Measurements from ENCODE around the gene RPL41.
A peak's percentile ranks its signal among the peaks of the same experiment; 100 is the strongest.
"Not testable (repeated sequence)": the region's sequence is repeated elsewhere in the genome, so short reads cannot be mapped to it uniquely, and the experiment has no call there.

Gene RPL41

GRCh38 chr12:56114084-56114483 lies 2.3 kb upstream of the RPL41 start:
- Mint-ChIP-seq H3K36me3 (ENCODE audit: low read depth) (peaks cover 61% of the 10 kb centered on the region), H3K27ac (peak overlapping the region; percentile 22 to 54 (median 44)), H3K4me3 (peak overlapping the region; percentile 52 to 77 (median 71)), H3K9me3 (no peaks in the 10 kb centered on the region), H3K27me3 (ENCODE audit: low read depth) (no peaks in the 10 kb centered on the region), H3K4me1 (peaks cover 8% of the 10 kb centered on the region)
- TF ChIP-seq CTCF (IDR thresholded peaks at IDR 0.05; ENCODE audit: unreplicated experiment in 3 of 3), result no peak

- Mint-ChIP-seq H3K4me1 (peaks cover 21% of the 10 kb centered on the region), H3K9me3 (no peaks in the 10 kb centered on the region), H3K27ac (peak overlapping the region; percentile 95 to 98 (median 97)), H3K36me3 (ENCODE audit: low read depth) (peaks cover 50% of the 10 kb centered on the region), H3K4me3 (peak overlapping the region; percentile 88 to 100 (median 95)), H3K27me3 (ENCODE audit: low read depth) (no peaks in the 10 kb centered on the region)
- TF ChIP-seq CTCF (IDR thresholded peaks at IDR 0.05; ENCODE audit: unreplicated experiment in 3 of 3), result no peak
Measured at GRCh38 chr12:56115329-56115728, 1.1 kb upstream of the RPL41 start.

GRCh38 chr12:56117082-56117706 lies 761 bp downstream of the RPL41 start:
- H3K4me3 Mint-ChIP-seq, result peak overlapping the region; percentile 88 to 100 (median 95)
- H3K27me3 Mint-ChIP-seq (ENCODE audit: low read depth), result not testable (repeated sequence)

DNA sequence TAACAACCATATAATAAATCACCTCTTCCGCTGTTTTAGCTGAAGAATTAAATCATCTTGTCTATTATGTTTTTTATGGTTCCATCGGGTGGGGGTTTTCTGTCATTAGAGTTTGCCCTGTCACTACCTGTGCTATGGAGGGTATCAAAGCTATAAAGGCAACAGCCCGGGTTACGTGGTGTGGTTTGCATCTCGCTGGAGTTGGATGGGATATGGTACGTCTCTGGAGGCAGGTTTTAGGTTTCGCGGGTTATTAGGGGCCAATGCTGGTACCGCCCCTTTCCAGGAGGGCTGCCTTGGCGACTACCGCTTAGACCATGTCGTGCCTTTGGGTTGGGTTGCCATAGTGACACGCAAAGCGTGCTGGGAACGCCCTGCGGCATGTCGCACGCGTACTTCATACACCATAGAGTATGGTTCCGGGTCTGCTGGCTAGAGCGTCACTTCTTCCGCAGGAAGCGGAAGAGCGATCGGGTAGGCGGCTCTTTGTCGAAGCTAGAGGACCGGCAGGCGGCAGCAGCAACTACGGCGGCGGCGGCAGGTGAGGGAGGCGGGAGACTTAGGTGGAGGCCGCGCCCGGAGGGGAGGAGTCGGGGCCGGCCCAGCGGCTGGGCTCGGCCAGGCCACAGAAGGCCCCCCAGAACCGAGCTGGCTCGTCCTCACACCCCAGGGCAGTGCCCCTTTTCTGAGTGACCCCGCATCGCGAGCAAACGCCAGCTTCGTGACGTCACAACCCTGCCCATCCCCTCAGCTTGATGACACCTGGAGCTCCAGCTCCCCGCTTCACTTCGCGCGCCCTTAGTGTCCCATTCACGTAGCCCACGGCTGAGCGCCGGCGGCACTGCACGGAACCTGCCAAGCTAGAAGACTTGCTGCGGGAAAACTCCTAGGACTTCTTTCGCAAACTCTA lies 1.6 kb downstream of the RPL41 start, which contains the start of gene ZC3H10:
TSS of gene ZC3H10 (plus strand) at position 489 of the 910 bp plus-strand sequence. CDS start 2,297 bp downstream, outside the sequence.
- peaks cover 31% of the 10 kb centered on the region for H3K36me3 Mint-ChIP-seq (ENCODE audit: low read depth)
- H3K27ac Mint-ChIP-seq, result peak within 1 kb of the TSS; percentile 95 to 99 (median 97)
- H3K27me3 Mint-ChIP-seq (ENCODE audit: low read depth), result no peaks in the 10 kb centered on the region
- no peaks in the 10 kb centered on the region for H3K9me3 Mint-ChIP-seq
- H3K4me3 Mint-ChIP-seq, result peak within 1 kb of the TSS; percentile 88 to 100 (median 95)
- H3K4me1 Mint-ChIP-seq, result peaks cover 39% of the 10 kb centered on the region
- peak; percentile 37 to 55 (median 47) for TF ChIP-seq CTCF (IDR thresholded peaks at IDR 0.05; ENCODE audit: unreplicated experiment in 3 of 3)

More at GRCh38 chr12:56117082-56117706, 761 bp downstream of the RPL41 start:
- peaks cover 32% of the 10 kb centered on the region for H3K4me1 Mint-ChIP-seq
- H3K36me3 Mint-ChIP-seq (ENCODE audit: low read depth), result peaks cover 40% of the 10 kb centered on the region
- peak overlapping the region; percentile 95 to 99 (median 97) for H3K27ac Mint-ChIP-seq
- not testable (repeated sequence) for H3K9me3 Mint-ChIP-seq

DNA sequence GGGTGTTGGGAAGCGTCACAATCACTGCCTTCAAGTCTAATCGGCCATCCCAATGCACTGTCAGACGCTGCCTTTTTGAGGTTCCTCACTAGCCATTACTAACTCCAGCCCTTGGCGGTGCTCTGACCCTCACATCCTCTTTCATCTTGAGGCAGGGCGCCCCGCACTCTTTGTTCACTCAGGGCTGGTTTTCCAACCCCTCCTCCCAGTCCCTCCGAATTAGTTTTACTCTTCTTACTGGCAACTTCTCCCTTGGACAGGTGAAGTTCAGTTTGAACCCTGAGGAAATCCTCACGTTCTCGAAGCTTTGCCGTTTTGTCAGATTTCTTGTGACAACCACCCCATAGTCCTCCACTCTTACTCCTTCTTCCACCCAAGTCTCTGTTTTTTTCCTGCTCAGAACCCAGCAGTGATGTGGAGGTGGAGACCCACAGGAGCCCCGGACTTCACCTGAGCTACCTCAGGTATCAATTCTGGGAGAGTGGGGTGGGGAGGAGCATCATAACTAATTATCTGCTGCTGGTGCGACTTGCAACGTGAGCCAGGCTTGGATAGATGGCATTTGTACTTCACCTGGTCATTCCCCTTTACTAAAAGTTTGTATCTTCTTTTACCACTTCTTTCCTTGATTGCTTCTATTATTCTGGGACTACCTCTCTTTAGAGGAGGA lies 2.4 kb downstream of the RPL41 start:
- H3K27ac Mint-ChIP-seq, result peak overlapping the region; percentile 95 to 99 (median 97)
- H3K4me1 Mint-ChIP-seq, result peaks cover 42% of the 10 kb centered on the region
- peaks cover 23% of the 10 kb centered on the region for H3K36me3 Mint-ChIP-seq (ENCODE audit: low read depth)
- H3K4me3 Mint-ChIP-seq, result peak overlapping the region; percentile 88 to 100 (median 95)
- no peaks in the 10 kb centered on the region for H3K27me3 Mint-ChIP-seq (ENCODE audit: low read depth)
- no peaks in the 10 kb centered on the region for H3K9me3 Mint-ChIP-seq
- TF ChIP-seq CTCF (IDR thresholded peaks at IDR 0.05; ENCODE audit: unreplicated experiment in 3 of 3), result no peak

GRCh38 chr12:56119361-56119796 lies 2.9 kb downstream of the RPL41 start:
- no peaks in the 10 kb centered on the region for H3K27me3 Mint-ChIP-seq (ENCODE audit: low read depth)
- peak overlapping the region; percentile 88 to 100 (median 95) for H3K4me3 Mint-ChIP-seq
- peak; percentile 68 to 82 (median 74) for TF ChIP-seq CTCF (IDR thresholded peaks at IDR 0.05; ENCODE audit: unreplicated experiment in 3 of 3)
- no peaks in the 10 kb centered on the region for H3K9me3 Mint-ChIP-seq
- peak overlapping the region; percentile 95 to 99 (median 97) for H3K27ac Mint-ChIP-seq
- H3K4me1 Mint-ChIP-seq, result peaks cover 45% of the 10 kb centered on the region
- H3K36me3 Mint-ChIP-seq (ENCODE audit: low read depth), result peaks cover 18% of the 10 kb centered on the region
